Thoracic aorta (tissue), 2 donors: ENCODE data around the gene PPP2R5C. TPM values are rescaled to one million over a fixed set of nuclear protein-coding genes. Genes with fewer than 3 reads are reported as not detected.

Source experiments
- ATAC-seq: fragments of 150-250 bp; one replicate; pipeline ENCODE4 v1.8.0; 2017; ENCODE audit warnings: low read depth; ENCODE audit not compliant: insufficient number of reproducible peaks, low FRiP score
- DNase-seq: peaks from one replicate; pipeline ENCODE4 v3.0.0-alpha.2; 2020; ENCODE audit warnings: low spot score
- H3K27ac ChIP-seq, 2 donors: fragments of 200-600 bp; sonication (generic); 1 replicate in 1 of 2; 2 replicates in 1 of 2; pipeline ENCODE4 v1.5.1; 2016; ENCODE audit warnings: mild to moderate bottlenecking in 2 of 2, moderate library complexity in 2 of 2
- H3K27me3 ChIP-seq: fragments of 200-600 bp; sonication (generic); replicated peaks from 2 replicates; pipeline ENCODE4 v1.6.0; 2016; ENCODE audit warnings: mild to moderate bottlenecking; ENCODE audit not compliant: insufficient read depth
- H3K36me3 ChIP-seq: fragments of 200-600 bp; sonication (generic); one replicate; pipeline ENCODE4 v1.5.1; 2016
- H3K4me1 ChIP-seq, 2 donors: fragments of 200-600 bp; sonication (generic); 1 replicate in 1 of 2; 2 replicates in 1 of 2; pipeline versions ENCODE4 v1.5.1 to v1.6.0; 2016; ENCODE audit warnings: low read depth in 2 of 2, mild to moderate bottlenecking in 1 of 2; ENCODE audit not compliant: control insufficient read depth in 1 of 2
- H3K4me3 ChIP-seq: fragments of 200-600 bp; sonication (generic); 2 replicates; pipeline ENCODE4 v1.5.1; 2016; ENCODE audit warnings: mild to moderate bottlenecking
- H3K9me3 ChIP-seq: fragments of 200-600 bp; sonication (generic); 2 replicates; pipeline ENCODE4 v1.5.1; 2016
- total RNA-seq, 2 donors: library from RNA; depleted of rRNA; stranded (reverse); fragments of >200 nt; gene quantifications; one replicate each; pipeline versions ENCODE4 v1.1.0 to v1.2.3, GENCODE V29; 2016
- TF ChIP-seq, protein P1 (sequence below): fragments of 200-600 bp; sonication (generic); IDR thresholded peaks from one replicate; pipeline ENCODE4 v1.5.1; 2019; ENCODE audit warnings: antibody characterized with exemption

The PPP2R5C gene
- total RNA-seq, 2 donors from 2014 or later = 97.2 to 341 TPM

DNA sequence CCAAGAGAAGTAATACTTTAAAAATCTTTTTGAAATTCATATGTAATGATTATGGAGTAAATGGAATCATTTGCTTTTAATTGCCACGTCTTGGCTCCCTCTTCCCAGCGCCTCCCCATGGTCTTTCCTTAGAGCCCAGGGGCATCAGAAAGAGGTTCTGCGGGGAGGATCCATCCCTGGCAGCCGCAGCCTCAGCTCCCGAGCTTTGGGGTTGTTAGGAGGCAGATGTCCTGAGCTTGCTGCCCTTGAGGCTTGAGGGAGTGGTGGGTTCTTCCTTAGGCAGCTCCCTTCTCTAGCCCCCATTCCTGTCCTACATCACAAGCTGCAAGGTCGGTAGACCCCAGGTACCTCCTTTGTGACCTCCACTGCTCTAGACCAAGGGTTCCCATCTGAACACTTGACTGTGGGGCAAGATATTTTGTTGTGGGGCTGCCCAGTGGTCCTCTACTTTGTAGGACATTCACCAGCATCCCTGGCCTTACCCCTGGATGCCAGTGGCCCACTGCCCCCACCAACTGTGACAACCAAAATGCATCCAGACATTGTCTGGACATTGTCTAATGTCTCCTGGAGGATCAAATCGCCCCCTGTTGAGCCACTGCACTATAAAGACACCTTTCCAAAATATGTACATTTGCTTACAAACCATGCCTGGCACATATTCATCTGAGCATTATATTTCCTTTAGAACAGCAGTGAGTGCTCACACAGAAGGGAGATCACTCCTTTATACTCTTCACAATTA, 6.3 kb downstream of the PPP2R5C start:
- ATAC-seq (no peak), DNase-seq (no peak)
- no peak overlapping the region for H3K4me3 ChIP-seq
- H3K9me3 ChIP-seq = no peaks in the 10 kb centered on the region
- TF ChIP-seq, protein P1, sequence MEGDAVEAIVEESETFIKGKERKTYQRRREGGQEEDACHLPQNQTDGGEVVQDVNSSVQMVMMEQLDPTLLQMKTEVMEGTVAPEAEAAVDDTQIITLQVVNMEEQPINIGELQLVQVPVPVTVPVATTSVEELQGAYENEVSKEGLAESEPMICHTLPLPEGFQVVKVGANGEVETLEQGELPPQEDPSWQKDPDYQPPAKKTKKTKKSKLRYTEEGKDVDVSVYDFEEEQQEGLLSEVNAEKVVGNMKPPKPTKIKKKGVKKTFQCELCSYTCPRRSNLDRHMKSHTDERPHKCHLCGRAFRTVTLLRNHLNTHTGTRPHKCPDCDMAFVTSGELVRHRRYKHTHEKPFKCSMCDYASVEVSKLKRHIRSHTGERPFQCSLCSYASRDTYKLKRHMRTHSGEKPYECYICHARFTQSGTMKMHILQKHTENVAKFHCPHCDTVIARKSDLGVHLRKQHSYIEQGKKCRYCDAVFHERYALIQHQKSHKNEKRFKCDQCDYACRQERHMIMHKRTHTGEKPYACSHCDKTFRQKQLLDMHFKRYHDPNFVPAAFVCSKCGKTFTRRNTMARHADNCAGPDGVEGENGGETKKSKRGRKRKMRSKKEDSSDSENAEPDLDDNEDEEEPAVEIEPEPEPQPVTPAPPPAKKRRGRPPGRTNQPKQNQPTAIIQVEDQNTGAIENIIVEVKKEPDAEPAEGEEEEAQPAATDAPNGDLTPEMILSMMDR = no peak
- peaks cover 3 to 15% of the 10 kb centered on the region in 2 donors for H3K4me1 ChIP-seq
- H3K27ac ChIP-seq = no peak overlapping the region
- H3K27me3 ChIP-seq = no peaks in the 10 kb centered on the region
- H3K36me3 ChIP-seq = peaks cover 2% of the 10 kb centered on the region

DNA sequence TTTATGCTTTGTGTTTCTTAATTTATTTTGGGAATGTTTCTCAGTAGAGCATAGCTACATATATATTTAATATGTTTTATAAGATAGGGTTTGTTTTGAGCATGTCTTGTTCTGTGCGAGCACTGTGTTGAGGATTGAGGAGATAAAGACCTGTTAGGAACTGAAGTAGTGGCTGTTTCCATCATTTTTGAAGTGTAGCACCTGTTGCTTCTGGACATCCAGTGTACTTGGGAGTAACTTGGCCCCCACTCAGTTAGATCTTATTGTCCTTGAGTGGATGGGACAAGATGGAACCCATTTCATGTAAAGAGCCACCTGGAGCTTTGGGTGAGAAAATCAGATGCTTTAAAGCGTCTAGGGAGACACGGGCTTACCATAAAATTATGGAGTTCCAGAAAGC, 8.7 kb downstream of the PPP2R5C start:
- Histone ChIP-seq H3K4me1 (no peaks in the 10 kb centered on the region), H3K9me3 (no peaks in the 10 kb centered on the region), H3K4me3 (no peak overlapping the region), H3K27ac (no peak overlapping the region), H3K36me3 (peaks cover 2% of the 10 kb centered on the region), H3K27me3 (no peaks in the 10 kb centered on the region)
- no peak for DNase-seq
- TF ChIP-seq, protein P1 = no peak
- no peak for ATAC-seq

DNA sequence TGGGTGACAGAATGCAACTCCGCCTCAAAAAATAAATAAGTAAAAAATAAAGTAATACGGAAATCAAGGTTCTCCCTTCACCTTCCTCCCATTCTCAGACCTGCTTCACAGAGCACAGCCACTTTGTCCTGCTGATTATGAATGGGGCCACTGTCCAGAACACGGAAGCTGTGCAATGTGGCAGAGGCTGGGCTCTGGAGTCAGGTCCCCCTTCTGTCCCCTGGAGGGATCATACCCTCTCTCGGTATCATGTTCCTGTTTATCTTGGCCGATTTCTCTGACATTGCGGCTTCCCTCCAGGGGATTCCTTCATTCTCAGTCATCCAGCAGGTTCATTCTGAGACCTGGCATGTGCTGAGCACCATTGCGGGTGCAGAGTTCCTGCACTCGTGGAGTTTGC, 11.3 kb downstream of the PPP2R5C start:
- Histone ChIP-seq H3K4me1 (no peaks in the 10 kb centered on the region), H3K36me3 (no peaks in the 10 kb centered on the region), H3K27ac (no peak overlapping the region), H3K9me3 (no peaks in the 10 kb centered on the region), H3K27me3 (no peaks in the 10 kb centered on the region), H3K4me3 (no peak overlapping the region)
- TF ChIP-seq, protein P1 = no peak
- DNase-seq (no peak), ATAC-seq (no peak)

DNA sequence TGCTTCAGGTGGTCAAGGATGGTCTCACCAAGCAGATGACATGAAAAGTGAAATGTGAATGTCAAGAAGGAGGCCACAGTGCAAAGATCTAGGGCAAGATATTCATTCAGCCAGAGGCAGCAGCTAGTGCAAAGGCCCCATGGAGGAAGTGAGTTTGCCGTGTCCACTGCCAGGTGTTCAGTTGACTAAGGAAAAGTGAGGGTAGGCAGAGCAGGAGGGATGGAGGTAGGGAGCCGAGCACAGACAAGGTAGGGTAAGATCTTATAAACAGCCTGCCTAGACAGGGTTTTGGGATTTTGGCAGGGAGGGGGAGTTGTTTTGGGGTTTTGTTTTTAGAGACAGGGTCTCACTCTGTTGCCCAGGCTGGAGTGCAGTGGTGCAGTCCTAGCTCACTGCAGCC, 11.9 kb downstream of the PPP2R5C start:
- no peak overlapping the region for H3K4me3 ChIP-seq
- no peaks in the 10 kb centered on the region for H3K27me3 ChIP-seq
- DNase-seq = no peak
- TF ChIP-seq, protein P1 = no peak
- no peaks in the 10 kb centered on the region for H3K9me3 ChIP-seq
- ATAC-seq = no peak
- no peaks in the 10 kb centered on the region for H3K36me3 ChIP-seq
- H3K27ac ChIP-seq = no peak overlapping the region
- H3K4me1 ChIP-seq = no peaks in the 10 kb centered on the region

DNA sequence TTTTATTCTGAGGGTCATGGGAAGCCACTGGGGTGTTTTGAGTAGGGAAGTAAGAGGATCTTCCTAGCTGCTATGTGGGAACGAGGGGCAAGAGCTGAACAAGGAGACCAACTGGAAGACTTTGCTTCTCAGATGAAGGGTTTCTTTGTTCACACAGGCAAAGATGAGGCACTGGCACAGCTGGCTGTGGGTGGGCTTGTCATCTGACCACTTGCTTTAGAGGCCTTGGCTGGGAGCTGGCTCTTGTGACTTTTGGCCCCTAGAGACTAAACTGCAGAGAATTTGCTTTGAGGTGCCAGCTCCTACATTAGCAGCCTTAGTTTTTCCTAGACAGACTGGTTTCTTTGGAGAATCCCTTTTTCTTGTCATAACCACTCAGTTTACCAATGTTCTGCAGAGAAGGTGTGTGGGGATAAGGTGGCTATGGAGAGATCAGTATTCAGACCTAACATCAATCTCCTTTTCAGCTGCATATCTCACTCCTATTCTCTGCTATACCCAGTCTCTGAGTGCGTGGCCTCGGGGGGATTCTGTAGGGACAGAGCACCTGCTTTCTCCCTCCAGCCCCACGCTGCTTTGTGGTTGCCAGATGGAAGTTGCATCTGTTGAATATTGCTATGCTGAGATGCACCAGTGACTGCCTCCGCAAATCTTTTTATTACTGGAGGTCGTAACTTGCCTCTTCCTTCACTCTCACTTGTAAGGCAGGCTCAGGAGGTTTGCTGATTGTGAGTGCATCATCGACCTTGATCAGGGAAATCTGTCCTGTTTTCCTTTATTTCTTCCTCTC, 12.7 kb downstream of the PPP2R5C start:
- ATAC-seq = no peak
- Histone ChIP-seq H3K4me1 (no peaks in the 10 kb centered on the region), H3K4me3 (no peak overlapping the region), H3K27ac (no peak overlapping the region), H3K9me3 (no peaks in the 10 kb centered on the region), H3K36me3 (no peaks in the 10 kb centered on the region), H3K27me3 (no peaks in the 10 kb centered on the region)
- no peak for DNase-seq
- TF ChIP-seq, protein P1 = no peak
